HL-60/S4 treated with retinoic acid at 250 ng/mL for 4 days and 3 days (cell line): ENCODE measurements around the gene CAPZB.

Experiments used
- in situ Hi-C: fragments of 300-500 bp; cut with MboI; formaldehyde crosslinking; loops from 2 replicates; pipeline ENCODE4 v1.7.0; 2022; ENCODE audit warnings: low sequenced_read_pairs

The CAPZB gene

DNA sequence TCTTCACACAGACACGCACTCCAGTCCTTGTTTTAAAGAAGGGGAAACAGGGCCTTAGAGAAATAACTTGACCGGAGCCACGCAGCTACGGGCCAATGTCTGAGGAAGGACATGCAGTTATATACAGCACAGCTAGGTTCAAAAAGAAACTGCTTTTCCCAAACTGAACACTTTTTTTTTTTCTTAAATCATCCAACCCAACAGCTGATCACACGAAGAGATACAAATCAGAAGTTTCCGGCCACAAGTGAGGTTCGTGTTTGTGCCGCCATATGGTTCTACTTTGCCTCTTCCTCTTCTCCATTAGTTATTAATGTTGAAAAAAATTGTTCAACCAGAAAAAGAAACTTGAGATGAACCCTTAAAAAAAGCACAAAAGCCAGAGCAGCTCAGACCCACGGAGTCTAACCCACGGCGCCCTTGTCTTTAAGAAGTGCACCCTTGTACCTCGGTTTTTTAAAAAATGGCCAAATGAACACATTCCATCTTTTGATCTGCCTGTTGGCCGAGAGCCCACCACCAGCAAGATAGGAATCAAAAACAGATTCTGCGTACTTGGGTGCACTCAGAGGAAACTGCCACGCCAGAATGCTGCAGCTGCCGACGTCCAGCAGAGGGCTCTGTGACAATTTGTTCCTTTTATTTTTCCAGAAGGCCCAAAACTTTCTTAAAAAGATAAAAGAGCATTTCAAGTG lies 94.3 kb downstream of the CAPZB start:
- in situ Hi-C loops: no loop called here

DNA sequence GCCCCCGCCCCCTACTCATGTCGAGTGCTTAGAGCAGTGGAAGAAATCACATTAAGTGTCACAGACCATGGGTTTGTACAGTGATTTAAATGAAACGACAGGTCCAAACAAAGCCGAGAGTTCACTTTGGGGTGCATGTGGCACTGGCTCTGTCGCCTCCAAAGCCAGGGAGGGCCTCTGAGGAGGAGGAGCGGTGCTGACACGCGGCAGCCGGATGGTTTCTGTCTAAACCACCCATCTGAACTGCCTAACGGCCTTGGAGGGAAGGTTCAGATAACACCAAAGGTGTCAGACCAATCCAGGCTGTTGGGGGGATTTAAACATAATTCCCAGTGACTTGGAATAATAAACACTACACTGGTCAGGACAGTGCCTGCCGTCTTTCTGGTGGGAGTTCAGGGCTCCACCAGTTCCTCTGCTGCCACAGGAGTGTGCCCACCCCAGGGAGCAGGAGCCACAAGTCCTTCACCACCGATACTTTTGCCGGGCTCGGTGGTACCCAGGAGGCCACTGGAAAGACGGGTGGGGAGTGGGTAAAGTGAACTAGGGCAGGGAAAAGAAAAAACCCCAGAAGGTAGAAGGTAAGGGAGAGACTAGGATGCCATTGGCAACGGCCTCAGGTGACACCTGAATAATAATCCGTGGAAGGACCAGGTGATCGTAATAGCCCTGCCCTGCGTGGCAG lies 95.0 kb downstream of the CAPZB start:
- in situ Hi-C loops: no loop called here

DNA sequence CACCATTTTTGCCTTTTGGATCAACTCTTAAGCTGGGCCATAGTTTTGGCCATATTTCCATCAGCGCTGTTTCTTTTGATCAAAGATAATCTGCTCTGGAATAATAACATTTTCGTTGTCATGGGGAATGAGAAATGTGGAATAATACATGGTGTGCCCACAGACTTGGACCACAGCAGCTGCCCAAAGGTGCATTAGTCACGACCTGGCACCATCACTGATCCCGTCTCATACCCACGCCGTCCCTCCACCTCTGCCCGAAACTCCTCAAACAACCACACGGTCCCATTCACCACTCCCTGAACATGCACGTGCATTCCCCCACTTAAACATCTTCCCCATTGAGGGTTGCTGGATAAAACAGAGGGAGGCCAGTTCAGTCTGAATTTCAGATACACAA lies 96.4 kb downstream of the CAPZB start:
- in situ Hi-C loops: no loop called here

DNA sequence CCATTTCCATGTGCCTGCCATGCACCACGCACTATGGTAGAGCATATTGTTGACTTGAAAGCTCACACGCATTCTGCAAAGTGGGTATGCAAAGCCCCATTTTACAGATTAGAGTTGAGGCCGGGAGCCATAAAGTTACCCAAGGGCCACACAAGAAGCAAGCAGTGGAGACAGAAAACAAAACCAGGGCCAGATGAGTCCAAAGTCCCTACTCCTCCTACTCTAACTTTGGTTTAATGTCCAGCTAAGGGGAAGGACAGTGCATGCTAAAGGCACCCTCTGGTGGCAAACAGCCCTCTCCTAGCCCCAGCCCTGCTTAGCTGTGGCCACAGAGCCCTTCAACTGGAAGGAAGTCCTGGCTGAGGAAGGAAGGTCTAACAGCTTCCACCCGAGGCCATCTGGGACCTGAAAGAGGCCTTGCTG lies 98.3 kb downstream of the CAPZB start:
- in situ Hi-C loops: no loop called here

DNA sequence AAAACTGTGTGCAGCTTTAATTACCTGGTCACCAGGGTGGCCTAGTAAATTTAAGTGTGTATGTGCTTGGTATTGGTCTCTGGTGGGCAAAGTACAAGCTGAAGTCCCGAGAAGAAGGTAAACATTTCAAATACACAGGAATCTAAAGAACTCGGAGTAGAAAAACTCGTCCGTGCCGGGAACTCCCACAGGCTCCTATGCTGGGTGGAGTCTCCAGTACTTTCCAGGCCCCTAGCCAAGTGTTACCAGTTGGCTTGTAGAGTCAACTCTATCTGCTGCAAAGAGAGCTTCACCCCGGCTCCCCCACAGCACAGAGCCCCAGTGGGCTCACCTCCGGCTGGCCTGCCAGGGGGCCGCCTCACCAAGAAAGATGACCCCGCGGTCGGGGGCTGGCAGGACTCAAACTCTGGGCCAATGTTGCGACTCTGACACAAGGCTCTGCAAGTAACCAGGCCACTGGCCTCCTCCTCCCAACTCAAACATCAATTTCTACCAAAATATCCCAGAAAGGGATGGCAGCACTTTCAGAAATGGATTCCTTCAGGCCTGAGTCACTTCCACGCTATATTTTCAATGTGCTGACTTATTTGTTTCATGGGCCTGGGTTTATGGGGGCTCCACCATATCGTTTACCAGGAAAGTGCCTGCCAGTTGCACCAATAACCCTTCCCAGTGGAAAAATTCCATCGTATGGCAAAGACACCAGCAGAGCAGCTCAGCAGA lies 99.3 kb downstream of the CAPZB start:
- in situ Hi-C loops: no loop called here

DNA sequence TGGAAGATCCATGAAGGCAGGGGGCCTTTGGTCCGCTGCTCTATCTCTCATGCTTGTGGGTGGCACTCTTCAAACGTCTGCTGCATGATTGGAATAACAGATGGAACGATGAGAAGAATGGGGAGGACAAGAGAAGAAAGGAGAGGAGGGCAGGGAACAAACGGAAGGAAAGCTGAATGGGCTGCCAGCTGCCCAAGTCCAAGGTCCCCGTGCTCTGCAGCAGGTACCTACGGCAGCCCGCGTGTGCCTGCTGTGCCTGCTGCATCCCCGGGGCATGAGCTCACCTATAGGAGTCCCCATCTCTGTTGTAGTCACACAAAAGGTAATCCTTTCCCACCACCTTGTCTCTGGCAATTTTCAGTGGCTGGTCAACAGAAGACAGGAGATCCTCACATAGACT lies 100.1 kb downstream of the CAPZB start:
- in situ Hi-C loops: no loop called here

DNA sequence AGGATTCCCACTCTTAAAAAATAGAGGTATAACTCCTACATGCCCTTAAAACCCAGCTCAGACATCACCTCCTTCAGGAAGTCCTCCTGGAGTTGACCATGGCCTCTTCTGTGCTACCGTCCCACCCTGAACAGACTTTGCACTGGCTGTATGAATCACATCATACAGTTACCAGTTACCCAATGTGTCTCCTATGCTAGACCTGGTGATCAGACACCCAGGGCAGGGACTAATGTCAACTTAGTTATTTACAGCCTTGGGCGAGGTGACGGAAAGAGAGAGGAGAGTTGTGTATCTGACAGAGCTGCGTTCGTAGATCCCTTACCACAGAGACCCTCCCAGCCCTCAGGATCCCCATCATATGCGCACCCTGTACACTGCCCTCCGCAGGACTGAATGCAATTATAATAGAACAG lies 100.6 kb downstream of the CAPZB start:
- in situ Hi-C loops: no loop called here

DNA sequence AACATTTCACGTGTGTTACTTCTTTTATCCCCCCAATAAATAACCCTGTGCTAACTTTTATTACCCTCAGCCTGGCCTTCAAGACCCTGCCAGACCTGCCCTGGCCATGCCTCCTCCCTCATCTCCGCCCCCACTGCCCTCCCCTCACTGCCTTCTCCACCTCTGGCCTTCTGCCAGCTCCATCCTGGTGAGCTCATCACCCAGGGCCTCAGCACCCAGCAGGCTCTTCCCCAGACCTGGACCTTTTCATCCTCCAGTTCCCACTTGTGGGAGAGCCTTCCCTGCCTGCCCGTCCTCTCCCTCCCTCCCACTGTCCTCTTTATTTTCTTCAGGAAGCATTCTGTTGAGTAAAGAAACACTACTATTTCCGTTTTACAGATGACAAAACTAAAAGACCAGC lies 101.2 kb downstream of the CAPZB start:
- in situ Hi-C loops: no loop called here

DNA sequence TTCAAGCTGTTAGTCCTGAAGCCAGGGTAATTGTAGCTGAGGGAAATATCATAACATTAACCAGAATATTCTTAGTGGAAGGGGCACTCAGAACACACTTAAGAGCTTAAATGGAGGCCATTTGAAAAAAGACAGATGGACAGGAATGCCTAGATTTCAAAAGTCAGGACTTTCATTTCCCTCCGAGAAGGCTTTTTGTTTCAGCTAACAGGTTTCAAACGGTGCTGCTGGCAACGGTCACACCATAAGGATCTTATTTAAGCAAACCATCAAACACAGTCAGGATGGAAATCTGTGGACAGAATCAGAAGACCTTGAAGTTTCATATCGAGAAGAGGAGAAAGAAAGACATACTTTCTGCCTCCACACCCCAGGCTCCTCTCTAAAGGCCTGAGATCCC lies 103.1 kb downstream of the CAPZB start:
- in situ Hi-C loops: no loop called here

DNA sequence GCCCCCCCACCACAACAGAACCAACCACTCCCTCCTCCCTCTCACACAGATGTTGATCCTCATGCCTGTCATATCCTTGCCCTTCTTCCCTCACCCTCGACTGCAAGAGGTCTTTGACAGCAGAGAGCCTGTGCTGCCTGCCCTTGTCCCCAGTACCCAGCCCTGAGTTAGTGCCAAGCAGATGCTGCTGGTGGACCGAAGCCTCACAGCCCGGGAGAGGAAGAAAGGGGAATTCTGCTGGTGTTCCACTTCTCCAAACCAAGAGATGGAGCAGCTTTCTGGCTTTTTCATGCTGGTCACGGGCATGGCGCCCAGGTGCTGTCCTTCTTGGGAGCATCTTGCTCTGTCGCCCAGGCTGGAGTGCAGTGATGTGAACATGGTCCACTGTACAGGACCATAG lies 104.1 kb downstream of the CAPZB start:
- in situ Hi-C loops: no loop called here

DNA sequence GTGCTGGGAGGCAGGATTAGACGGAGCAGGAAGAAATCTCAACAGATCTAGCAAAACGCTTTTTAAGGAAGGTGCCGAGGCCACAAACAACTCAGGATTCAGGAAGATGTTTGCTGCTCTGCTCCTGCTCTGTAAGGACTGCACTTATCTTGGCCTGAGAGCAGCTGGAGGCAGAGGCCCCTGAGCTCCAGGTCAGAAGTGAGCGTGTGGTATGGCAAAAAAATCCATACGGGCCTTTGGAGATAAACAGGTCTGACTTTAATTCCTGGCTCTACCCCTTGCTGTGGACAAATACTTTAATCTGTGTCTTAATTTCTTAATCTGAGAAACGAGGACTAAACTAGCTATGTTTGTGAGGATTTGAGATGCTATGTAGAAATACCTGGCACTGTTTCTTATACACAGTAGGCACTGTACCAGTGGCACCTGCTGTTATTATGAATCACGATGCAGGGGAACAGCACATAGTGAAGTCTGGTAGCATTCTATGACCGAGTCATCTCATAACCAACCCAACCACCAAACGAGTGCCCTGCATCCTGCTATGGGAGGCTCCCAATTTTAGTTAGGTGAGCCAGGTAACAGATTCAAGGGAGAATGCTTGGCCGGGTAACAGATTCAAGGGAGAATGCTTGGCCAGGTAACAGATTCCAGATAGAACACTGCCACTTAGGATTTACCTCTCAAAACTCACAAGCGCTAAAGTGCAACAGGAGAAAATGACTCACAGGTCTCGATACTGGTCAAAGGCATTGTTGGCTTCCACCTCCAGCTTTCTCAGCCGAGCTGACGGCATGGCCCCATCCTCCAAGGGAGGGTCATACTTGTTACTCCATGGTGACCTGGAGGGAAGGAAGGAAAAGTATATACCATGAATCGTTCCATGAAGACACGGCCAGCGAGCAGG lies 107.3 kb downstream of the CAPZB start:
- in situ Hi-C loops: no loop called here

DNA sequence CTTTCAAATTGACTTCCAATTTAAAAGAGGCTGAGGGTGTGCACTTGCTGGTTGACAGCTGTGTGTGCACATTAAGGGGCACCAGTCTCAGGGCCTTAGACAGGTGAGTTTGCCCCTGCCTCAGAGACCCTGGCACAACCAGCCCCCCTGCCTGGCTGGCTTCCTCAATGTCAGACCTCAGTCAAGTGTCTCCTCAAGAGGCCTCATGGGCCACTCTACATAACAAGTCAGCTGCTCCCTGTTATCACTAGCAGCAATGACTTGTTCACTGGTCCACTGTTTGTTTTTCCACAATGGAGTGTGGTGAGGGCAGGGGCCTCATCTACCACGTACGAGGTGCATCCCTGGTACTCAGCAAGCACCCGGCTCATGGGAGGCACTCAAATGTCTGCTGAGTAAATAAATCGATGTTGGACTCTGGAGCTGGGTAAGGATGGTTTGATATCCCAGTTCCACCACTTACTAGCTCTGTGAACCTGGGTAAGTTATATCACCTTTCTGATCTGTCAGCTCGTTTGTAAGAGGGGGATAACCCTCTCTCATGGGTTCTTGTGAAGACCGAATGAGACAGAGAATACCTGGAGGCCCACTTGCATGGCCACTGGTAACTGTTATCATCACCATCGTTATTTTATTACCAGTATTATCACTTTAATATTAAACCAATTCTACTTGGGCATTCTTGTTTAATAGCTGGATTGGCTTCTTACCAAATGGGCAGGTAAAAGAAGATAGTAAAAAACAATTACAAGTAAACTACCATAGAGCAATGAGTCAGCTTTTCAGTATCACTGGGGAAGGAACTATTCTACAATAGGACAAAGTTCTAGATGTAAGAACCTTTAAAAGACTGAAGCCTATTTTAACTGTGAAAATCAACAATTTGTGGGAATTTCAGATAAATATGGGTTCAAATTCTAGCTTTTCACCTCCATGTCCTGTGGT lies 108.6 kb downstream of the CAPZB start:
- in situ Hi-C loops: no loop called here

DNA sequence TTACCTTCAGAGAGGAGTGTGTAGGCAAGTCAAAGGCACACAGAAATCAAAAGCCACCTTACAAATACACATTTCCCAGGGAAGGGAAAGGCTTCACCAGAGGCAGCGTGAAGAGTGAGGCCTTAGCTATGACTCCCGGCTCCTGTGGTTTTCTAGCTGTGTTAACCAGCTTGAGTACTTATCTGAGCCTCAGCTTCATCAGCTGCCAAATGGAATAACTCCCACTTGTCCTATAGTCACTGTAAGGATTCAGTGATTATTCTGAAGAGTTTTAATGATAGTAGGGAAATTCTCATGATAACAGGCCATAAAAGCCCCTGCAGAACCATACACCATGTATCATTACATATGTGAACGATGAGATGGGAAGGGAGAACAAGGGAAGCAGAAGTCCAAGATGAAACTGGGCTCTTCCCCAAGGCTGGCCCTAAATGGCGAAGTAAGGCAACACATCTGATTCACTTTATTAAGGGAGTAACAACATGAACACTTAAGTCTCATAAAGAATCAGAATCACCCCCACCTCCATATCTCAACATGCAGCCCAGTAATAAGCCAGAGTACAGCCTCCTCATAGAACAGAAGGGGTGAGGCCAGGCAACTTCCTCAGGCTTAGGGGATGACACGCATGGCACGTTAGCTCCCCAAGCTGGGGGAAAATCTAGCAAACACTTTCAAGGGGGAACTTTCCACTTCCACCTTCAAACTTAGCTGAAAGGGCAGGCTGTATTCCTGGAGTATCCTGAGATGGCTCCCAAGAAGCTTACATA lies 109.5 kb downstream of the CAPZB start:
- in situ Hi-C loops: no loop called here

DNA sequence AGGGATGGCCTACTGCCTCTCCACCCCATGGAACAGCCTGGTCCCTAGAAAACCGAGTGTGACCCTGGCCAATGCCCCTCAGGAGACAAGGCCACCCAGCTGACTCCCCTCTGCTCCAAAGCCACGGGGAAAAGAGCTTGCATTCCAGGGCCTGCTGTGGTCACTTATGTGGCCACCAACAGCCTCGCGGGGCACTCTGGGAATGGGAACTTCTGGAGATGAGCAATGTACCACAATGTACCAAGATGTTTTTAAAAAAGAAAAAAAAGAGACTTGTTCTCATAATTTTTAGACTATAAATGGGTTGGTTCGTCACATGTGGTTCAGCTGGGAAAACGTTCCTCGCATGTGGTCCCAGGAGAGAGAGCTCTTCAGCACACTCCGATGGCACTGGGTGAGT lies 110.4 kb downstream of the CAPZB start:
- in situ Hi-C loops: no loop called here

DNA sequence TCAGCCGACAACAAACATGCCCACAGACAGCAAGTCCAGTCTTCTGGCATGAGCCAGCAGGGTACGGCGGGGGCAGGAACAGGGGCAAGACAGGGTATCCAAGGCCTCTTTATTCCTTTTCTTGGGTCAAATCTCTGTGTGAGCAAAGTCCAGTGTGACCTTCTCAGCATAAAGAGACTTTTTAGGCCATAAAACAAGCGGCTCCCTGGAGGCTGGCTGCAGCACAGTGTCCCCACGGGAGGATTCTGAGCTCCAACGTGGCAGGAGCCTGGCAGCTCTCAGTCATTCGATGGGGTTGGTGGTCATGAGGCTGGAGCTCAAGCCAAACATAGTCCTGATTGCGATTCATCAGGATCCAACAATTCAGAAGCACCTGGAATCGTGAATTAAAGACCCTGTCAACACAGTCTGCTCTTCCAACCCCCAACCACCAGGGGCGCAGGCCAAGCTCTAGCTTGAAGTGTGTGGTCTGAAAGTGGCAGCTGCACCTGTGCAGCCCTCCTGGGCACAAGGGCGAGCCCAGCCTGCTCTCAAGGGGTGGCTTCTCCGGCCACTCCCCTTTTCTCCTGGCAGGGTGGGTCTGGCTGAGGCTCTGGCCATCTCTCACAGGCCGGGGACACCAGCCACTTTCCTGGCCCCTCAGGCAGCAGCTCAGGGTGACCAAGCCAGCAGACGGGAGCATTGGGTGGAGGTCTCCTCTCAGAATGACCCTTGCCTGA lies 111.1 kb downstream of the CAPZB start:
- in situ Hi-C loops: no loop called here

DNA sequence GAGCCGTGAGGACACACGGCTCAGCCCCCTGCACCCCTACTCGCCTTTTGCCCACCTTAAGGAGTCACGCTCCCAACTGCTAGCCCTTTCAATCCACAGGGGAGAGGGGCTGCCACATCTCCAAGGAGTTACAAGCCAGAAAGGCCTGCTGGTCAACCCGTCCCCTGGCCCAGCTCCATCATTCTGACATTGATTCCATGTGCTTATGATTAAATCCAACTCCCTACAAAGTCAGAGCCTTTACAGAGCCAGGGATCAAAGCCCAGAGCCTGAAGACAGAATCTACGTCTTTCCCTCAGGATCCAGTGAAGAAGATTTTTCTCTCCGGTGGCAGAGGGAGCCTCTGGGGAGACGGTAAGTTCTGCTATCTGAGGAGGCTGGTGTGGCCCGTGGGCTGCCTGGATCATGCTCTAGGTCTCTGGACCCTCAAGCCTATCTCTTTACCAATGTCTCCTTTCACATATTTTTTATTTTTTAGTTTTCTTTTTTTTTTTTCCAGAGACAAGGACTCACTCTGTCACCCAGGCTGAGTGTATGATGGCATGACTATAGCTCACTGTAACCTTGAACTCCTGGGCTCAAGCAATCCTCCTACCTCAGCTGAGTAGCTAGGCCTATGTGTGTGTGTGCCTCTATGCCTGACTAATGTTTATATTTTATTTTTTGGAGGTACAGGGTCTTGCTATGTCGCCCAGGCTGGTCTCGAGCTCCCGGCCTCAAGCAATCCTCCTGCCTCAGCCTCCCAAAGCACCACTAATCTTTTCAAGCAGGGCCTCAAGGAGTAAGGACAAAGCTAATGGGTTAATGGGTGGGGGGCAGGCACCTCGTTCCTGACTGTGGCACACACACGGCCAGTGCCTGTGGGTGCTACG lies 111.9 kb downstream of the CAPZB start:
- in situ Hi-C loops: no loop called here

DNA sequence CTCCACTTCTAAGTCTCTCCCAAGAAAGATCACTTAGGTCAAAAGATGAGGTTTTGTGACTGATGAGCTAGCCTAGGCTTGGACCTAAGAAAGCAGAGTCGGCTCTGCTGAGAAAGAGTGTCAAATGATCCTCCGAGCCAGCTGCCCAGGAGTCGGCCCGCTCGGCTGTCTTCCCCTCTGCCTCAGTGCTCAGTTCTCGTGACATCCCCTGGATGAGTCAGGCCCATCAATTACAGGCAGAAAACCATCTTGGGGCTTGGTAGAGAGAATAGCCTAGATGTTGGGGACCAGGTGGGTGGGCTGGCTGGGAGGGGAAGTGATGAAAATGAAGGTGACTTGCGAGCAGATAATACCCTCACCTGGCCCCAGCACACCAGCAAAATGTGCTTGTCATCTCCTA lies 112.7 kb downstream of the CAPZB start:
- in situ Hi-C loops: no loop called here

DNA sequence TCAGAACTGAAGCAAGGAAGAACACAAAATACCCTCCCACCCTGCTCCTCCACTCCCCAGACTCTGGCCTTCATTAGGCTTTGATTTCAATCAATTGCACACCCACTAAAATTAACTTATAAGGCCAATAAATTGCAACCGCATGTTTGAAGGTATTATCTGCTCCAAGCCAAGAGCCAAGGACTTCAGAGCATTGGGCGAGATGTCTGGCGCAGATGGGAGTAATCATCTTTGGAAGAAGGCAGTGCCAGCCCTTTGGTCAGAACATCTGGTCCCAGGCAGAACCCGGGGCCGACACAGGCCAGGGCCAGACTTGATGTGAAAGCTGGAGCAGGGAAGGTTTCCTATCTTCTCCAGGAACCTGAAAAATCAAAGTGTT lies 113.2 kb downstream of the CAPZB start:
- in situ Hi-C loops: no loop called here
